Aorta (tissue), 5 donors: ENCODE results near the gene PDZD4. TPM values are rescaled to one million over a fixed set of nuclear protein-coding genes. Genes with fewer than 3 reads are reported as not detected.

Source experiments
- ATAC-seq: fragments of 200-7000 bp; cut with Tn5 transposase; one replicate; pipeline ENCODE4 v1.9.1; 2022; ENCODE audit warnings: moderate library complexity; ENCODE audit not compliant: low FRiP score
- DNase-seq, 2 donors: peaks; one replicate each; pipeline ENCODE4 v3.0.0-alpha.2; 2020
- H3K27ac ChIP-seq, 2 donors: one replicate each; pipeline ENCODE4 v1.5.1; 2013; ENCODE audit warnings: low read length in 2 of 2, mild to moderate bottlenecking in 2 of 2, moderate library complexity in 2 of 2, control low read depth in 1 of 2, inconsistent platforms in 1 of 2, low read depth in 1 of 2
- H3K27me3 ChIP-seq, 2 donors: one replicate each; pipeline ENCODE4 v1.6.1; 2013; ENCODE audit warnings: control low read depth in 1 of 2, low read length in 1 of 2, mild to moderate bottlenecking in 1 of 2, moderate library complexity in 1 of 2; ENCODE audit not compliant: insufficient read depth in 2 of 2, control insufficient read depth in 1 of 2
- H3K36me3 ChIP-seq, 2 donors: one replicate each; pipeline ENCODE4 v1.6.1; 2013; ENCODE audit warnings: control low read depth in 1 of 2, low read length in 1 of 2, mild to moderate bottlenecking in 1 of 2; ENCODE audit not compliant: insufficient read depth in 2 of 2, control insufficient read depth in 1 of 2
- H3K4me1 ChIP-seq, 2 donors: one replicate each; pipeline ENCODE4 v1.6.1; 2013; ENCODE audit warnings: low read length in 2 of 2, control low read depth in 1 of 2, mild to moderate bottlenecking in 1 of 2, moderate library complexity in 1 of 2; ENCODE audit not compliant: insufficient read depth in 2 of 2, control insufficient read depth in 1 of 2
- H3K4me3 ChIP-seq, 2 donors: one replicate each; pipeline ENCODE4 v1.5.1; 2013; ENCODE audit warnings: low read length in 2 of 2, control low read depth in 1 of 2, mild to moderate bottlenecking in 1 of 2
- H3K9me3 ChIP-seq: one replicate; pipeline ENCODE4 v1.6.1; 2013; ENCODE audit warnings: mild to moderate bottlenecking, low read length; ENCODE audit not compliant: control insufficient read depth
- WGBS, 2 donors: extraction: QIAGEN DNeasy Blood & Tissue Kit; methylation state at CpG; one replicate each; pipeline ENCODE4 v1.1.7; 2013; 5-methylcytosine and 5-hydroxymethylcytosine counted together
- intact Hi-C, 2 donors: fragments of 100-400 bp; cut with DNase I; formaldehyde crosslinking; loops; one replicate each; pipeline versions ENCODE4 v1.14.2 to v1.15.0; 2022
- polyA plus RNA-seq, 2 donors: library from polyadenylated mRNA; stranded (reverse); fragments of 200-250 nt; gene quantifications; one replicate each; pipeline ENCODE4 v1.2.3, GENCODE V29; 2013
- total RNA-seq, 2 donors: library from RNA; stranded (reverse); fragmentation: NEBNext Ultra II Directional; extraction: Animal tissue kit (Norgen Biotek cat#: 25700); gene quantifications; one replicate each; pipeline ENCODE4 v1.2.1, GENCODE V29; 2021
- donor health status: healthy with polysubstance abuse.
- donor health status: Bipolar disorder and iron deficiency.
- donor health status: DM: no; HTN: no; CAD: no.
- donor health status: DM: no; HTN: no; CAD: no.
- donor health status: DM: yes; HTN: yes; CAD: no.

The PDZD4 gene
- total and polyA plus RNA-seq, 4 donors: 4.4 to 27.3 (median 15.6) TPM

DNA sequence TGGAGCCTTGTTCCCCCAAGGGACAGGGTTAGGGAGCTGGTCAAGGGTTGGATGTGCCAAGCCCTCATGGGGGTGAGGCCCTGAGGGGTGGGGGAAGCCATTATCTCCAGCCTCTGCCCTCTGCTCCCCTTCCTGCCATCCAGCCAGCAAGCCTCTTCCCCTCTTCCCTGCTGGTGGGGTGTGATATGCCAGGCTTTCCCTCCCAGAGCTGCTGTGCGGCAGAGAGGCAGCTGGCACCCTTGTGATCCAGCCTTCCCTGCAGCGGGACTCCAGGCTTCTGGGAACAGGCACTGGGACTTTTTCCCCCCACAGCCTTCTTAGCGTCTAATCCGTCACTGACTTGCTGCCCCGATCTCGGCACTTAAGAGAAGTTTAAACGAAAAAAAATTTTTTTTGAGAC, 29.6 kb downstream of the PDZD4 start:
- ATAC-seq (peak; percentile 4), DNase-seq (no peak)
- Histone ChIP-seq H3K9me3 (no peaks in the 10 kb centered on the region), H3K27ac (peak overlapping the region in 1 of 2 donors; percentile 21), H3K27me3 (no peaks in the 10 kb centered on the region), H3K4me3 (no peak overlapping the region), H3K36me3 (peaks cover 0 to 3% of the 10 kb centered on the region in 2 donors), H3K4me1 (no peaks in the 10 kb centered on the region)
- intact Hi-C loops: no loop called here
- 48 to 64% methylated on average over 7 of the region's 7 CpGs for WGBS, 2 donors

DNA sequence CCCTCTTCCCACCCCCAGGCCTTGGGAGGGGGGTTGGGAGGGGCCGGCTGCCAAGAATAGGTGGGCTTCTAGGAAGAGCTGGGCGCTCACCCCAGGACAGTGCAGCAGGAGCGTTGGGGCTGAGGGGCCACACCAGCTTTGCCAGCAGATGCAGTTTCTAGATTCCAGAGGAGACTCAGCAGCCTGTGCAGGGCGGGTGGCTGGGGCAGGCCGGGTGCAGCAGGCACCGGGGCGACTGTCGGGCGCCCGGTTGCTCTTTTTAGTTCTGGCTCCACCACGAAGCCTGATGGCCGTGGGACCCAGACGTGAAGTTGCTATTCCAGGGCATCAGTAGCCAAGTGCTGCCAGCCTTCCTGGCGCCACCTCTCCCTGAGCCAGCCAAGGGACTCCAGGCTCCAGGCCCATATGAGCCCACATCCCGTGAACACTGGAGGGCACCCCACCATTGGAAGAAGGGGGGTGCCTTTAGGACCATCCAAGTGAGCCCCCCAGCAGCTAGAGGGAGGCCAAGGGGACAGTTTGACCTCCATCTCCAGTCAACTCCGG, 30.1 kb downstream of the PDZD4 start:
- H3K4me3 ChIP-seq: no peak overlapping the region
- H3K36me3 ChIP-seq: peaks cover 0 to 3% of the 10 kb centered on the region in 2 donors
- no peaks in the 10 kb centered on the region for H3K4me1 ChIP-seq
- H3K27me3 ChIP-seq: no peaks in the 10 kb centered on the region
- intact Hi-C loops: no loop called here
- H3K9me3 ChIP-seq: no peaks in the 10 kb centered on the region
- ATAC-seq (peak; percentile 39), DNase-seq (no peak)
- H3K27ac ChIP-seq: peak overlapping the region in 1 of 2 donors; percentile 54
- 10 to 31% methylated on average over 16 of the region's 16 CpGs for WGBS, 2 donors

DNA sequence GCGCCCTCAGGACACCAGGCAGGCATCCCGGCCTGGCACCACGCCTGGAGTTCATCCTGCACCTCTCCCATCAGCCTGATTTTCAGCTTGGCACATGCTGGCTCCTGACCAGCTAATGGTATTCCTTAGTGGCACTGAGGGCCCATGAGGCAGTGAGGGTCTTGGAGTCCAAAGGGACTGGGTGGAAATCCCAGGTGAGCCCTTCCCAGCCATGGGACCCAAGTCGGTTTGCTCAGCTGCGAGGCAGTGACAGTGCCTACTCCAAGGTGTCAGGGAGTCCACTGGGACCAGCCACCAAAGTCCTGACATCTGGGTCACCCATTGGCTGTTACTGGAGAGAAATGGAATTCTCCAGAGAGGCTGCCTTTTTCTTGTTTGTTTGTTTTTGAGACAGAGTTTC, 31.0 kb downstream of the PDZD4 start:
- intact Hi-C loops: no loop called here
- WGBS, 2 donors: 86 to 97% methylated on average over 5 of the region's 5 CpGs
- Histone ChIP-seq H3K9me3 (no peaks in the 10 kb centered on the region), H3K4me1 (no peaks in the 10 kb centered on the region), H3K27me3 (no peaks in the 10 kb centered on the region), H3K4me3 (no peak overlapping the region), H3K27ac (no peak overlapping the region), H3K36me3 (peaks cover 0 to 3% of the 10 kb centered on the region in 2 donors)
- DNase-seq (no peak), ATAC-seq (no peak)

DNA sequence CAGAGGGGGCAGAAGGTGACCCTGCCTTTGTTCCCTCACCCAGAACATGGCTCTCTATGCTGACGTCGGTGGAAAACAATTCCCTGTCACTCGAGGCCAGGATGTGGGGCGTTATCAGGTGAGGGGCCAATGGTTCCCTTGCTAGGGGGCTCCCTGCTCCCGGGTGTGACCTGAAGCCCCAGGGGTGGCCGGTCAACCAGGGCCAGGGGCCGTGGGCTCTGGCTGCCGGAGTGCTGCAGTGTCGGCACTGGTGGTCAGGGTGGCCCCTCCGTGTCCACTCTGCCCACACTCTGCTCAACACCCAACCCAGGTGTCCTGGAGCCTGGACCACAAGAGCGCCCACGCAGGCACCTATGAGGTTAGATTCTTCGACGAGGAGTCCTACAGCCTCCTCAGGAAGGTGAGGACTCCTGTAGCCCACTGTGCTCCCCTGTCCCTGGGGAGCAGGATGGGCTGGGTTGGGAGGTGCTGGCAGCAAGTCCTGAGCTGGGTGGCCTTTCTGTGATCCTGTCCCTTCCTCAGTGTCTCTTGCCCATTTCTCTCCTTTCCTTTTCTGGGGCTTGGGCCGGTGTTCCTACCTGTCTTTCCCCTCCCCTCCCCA, 32.8 kb downstream of the PDZD4 start:
- Histone ChIP-seq H3K4me3 (no peak overlapping the region), H3K27me3 (no peaks in the 10 kb centered on the region), H3K9me3 (no peaks in the 10 kb centered on the region), H3K36me3 (peaks cover 0 to 3% of the 10 kb centered on the region in 2 donors), H3K4me1 (no peaks in the 10 kb centered on the region), H3K27ac (no peak overlapping the region)
- DNase-seq (no peak), ATAC-seq (no peak)
- intact Hi-C loops: no loop called here
- WGBS, 2 donors: 88 to 92% methylated on average over 14 to 15 of the region's 15 CpGs

DNA sequence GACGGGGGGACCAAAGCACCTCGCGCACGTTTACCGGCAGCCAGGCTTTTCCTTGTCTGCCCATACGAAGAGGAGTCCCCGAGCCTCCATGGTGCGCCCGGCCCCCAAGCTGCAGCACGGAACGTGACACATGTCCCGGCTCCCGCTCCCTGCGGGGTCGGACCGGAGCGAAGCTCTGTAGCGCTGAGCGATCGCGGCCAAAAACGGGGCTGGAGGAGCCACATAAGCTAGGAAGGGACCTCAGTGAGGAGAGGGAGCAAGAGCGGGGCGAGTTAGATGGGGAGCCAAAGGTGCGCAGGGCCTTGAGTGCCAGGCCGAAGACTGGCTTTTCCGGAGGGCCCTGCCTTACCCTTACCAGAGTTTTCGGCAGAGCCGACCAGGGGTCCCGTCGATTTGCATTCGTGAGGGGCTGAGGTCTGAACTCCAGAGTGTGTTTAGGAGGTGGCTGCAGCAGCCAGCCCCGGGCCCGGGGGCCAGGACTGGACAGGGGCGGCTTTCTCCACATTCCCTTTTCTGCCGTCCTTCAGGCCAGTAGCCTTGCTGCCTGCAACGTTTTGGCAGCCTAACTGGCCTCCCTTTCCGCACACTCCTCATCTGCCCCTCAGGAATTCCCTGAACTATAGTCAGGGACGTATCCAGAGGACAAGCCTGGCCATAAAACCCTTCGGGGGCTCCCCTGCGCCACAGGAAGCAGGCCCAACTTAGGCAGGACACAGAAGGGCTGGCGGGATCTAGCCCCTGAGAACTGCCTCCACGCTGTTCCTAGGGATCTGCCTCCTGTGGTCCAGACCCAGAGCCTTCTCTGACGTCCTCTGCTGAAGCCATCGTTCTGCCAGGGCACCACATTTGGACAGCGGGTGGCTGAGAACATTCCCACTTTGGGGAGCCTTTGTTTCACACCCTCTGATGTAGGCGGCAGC, 35.2 kb downstream of the PDZD4 start:
- Histone ChIP-seq H3K9me3 (no peaks in the 10 kb centered on the region), H3K36me3 (peaks cover 0 to 3% of the 10 kb centered on the region in 2 donors), H3K27ac (peak overlapping the region in 1 of 2 donors; percentile 55), H3K27me3 (no peaks in the 10 kb centered on the region), H3K4me1 (no peaks in the 10 kb centered on the region), H3K4me3 (peak overlapping the region; percentile 20 to 42)
- ATAC-seq (no peak), DNase-seq (no peak)
- WGBS, 2 donors: 3 to 40% methylated on average over 45 to 47 of the region's 47 CpGs
- intact Hi-C loops: no loop called here

DNA sequence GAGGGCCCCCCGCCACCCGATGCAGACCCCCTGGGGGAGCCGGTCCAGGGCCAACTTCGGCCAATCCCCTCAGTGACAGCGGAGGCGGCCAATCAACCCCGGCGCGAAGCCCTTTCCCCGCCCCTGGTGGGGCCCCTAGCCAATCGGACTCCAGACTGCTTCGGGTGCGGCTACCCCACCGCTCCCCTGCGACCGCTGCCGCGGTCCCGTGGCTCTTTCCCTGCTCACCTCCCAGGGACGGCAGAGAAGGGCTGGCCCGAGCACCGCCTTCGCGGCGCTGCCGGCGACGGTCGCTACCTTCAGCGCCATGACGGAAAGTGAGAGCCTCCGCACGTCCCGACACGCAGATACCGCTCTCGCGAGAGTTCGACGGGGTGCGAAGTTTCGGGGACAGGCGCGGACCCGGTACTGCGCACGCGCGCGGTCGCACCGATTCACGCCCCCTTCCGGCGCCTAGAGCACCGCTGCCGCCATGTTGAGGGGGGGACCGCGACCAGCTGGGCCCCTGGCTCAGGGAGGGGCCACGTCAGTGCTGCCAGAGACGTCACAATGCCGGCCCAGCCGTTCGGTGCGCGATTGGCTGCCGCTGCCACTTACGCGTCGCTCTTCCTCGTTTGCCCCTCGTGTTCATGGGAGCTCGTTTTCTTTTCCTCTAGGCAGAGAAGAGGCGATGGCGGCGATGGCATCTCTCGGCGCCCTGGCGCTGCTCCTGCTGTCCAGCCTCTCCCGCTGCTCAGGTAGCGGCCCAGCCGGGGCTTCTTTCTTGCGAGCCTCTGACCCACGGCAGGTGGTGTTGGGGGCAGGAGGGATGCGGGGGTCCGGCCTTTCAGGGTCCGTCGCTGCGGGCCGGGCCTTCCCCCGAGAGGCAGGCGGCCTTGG, 36.1 kb downstream of the PDZD4 start, which contains the start of the genes IDH3G and SSR4:
Gene IDH3G (minus strand): TSS at position 358 of the 879 bp plus-strand sequence. CDS start 49 bp downstream, at position 309.
Gene SSR4 (plus strand): TSS at position 651 of the 879 bp plus-strand sequence. CDS start 20 bp downstream, at position 671.
- no peaks in the 10 kb centered on the region for H3K9me3 ChIP-seq
- ATAC-seq: peak; percentile 94
- peak; percentile 94 to 98 for DNase-seq

DNA sequence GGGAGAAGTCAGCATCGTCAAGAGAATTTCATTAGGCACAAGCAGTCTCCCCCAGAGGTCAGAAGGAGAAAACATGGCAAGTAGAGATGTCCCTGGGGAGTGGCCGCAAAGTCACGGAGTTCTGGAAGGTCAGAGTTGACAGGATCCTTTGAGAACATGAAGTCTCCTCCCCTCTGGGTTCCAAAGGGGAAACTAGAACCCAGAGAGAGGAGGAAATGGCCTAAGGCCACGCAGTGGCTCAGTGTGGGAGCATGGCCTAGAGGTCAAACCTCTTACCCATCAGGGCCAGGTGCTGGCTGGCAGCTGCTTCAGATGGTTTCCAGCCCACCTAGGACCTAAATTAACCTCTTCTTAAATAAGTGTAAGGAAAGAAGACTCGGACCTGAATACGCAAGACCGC, 37.1 kb downstream of the PDZD4 start:
- no peak overlapping the region for H3K27ac ChIP-seq
- H3K27me3 ChIP-seq: no peaks in the 10 kb centered on the region
- intact Hi-C loops: no loop called here
- no peak for ATAC-seq
- no peaks in the 10 kb centered on the region for H3K4me1 ChIP-seq
- peaks cover 0 to 1% of the 10 kb centered on the region in 2 donors for H3K36me3 ChIP-seq
- no peaks in the 10 kb centered on the region for H3K9me3 ChIP-seq
- peak overlapping the region; percentile 15 to 50 for H3K4me3 ChIP-seq
- WGBS, 2 donors: 6 to 30% methylated on average over 7 of the region's 7 CpGs
- no peak for DNase-seq

More for the DNA sequence above, 36.1 kb downstream of the PDZD4 start, which contains the start of the genes IDH3G and SSR4:
- no peaks in the 10 kb centered on the region for H3K27me3 ChIP-seq
- H3K36me3 ChIP-seq: peaks cover 0 to 3% of the 10 kb centered on the region in 2 donors
- 0 to 27% methylated on average over 92 of the region's 92 CpGs for WGBS, 2 donors
- intact Hi-C loops: no loop called here
- H3K4me1 ChIP-seq: no peaks in the 10 kb centered on the region
- H3K27ac ChIP-seq: peak within 1 kb of the TSS in 1 of 2 donors; percentile 83
- peak within 1 kb of the TSS; percentile 20 to 50 for H3K4me3 ChIP-seq

DNA sequence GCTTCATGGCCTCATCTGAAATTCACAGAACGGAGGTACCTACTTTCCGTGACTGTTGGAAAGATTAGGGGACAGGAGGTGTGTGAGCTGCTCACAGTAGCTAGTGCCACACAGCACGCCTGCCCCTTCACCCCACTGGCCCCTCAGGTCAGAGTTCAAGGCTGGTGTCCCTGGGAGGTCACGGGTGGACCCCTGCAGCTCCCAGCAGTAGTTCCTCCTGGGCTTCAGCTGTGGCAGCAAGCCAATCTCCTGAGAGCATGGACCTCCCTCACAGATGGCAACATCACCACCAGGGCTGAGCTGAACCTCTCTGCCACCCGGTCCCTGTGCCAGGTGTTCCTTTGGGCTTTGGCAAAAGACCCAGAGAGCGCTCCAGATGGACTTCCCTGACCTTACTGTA, 38.0 kb downstream of the PDZD4 start:
- H3K36me3 ChIP-seq: no peaks in the 10 kb centered on the region
- no peak overlapping the region for H3K4me3 ChIP-seq
- ATAC-seq (no peak), DNase-seq (no peak)
- intact Hi-C loops: no loop called here
- H3K27me3 ChIP-seq: no peaks in the 10 kb centered on the region
- no peaks in the 10 kb centered on the region for H3K4me1 ChIP-seq
- H3K9me3 ChIP-seq: no peaks in the 10 kb centered on the region
- WGBS, 2 donors: 81 to 89% methylated on average over 6 of the region's 6 CpGs
- H3K27ac ChIP-seq: no peak overlapping the region
